Karpas-422 (cell line): ENCODE data around the gene MAP3K20. TPM values are rescaled to one million over a fixed set of nuclear protein-coding genes. Genes with fewer than 3 reads are reported as not detected.

Experiments
- DNase-seq: peaks from one replicate; pipeline ENCODE4 v3.0.0-alpha.2; 2015
- H2AFZ ChIP-seq: fragments of 200-600 bp; sonication (generic); 2 replicates; pipeline ENCODE4 v1.6.1; 2014; ENCODE audit warnings: antibody characterized with exemption, low read length, mixed read lengths
- H3K27ac ChIP-seq: fragments of 200-600 bp; sonication (generic); 2 replicates; pipeline ENCODE4 v1.5.1; 2014; ENCODE audit warnings: mild to moderate bottlenecking, low read length, moderate library complexity
- H3K27me3 ChIP-seq: fragments of 200-600 bp; sonication (generic); 2 replicates; pipeline ENCODE4 v1.6.1; 2014; ENCODE audit warnings: low read length, mixed read lengths
- H3K36me3 ChIP-seq: fragments of 200-600 bp; sonication (generic); 2 replicates; pipeline ENCODE4 v1.6.1; 2014; ENCODE audit warnings: low read length, mixed read lengths; ENCODE audit not compliant: insufficient read depth
- H3K4me1 ChIP-seq: fragments of 200-600 bp; sonication (generic); 2 replicates; pipeline ENCODE4 v1.6.1; 2014; ENCODE audit warnings: mild to moderate bottlenecking, low read length, mixed read lengths
- H3K4me2 ChIP-seq: fragments of 200-600 bp; sonication (generic); 2 replicates; pipeline ENCODE4 v1.6.1; 2014; ENCODE audit warnings: low read length, low read depth, mild to moderate bottlenecking; ENCODE audit not compliant: poor library complexity, severe bottlenecking
- H3K4me3 ChIP-seq: fragments of 200-600 bp; sonication (generic); 2 replicates; pipeline ENCODE4 v1.5.1; 2014; ENCODE audit warnings: mild to moderate bottlenecking, antibody characterized with exemption, low read length, mixed read lengths
- H3K79me2 ChIP-seq: fragments of 200-600 bp; sonication (generic); 2 replicates; pipeline ENCODE4 v1.6.1; 2014; ENCODE audit warnings: mild to moderate bottlenecking, low read length, mixed read lengths
- H3K9ac ChIP-seq: fragments of 200-600 bp; sonication (generic); 2 replicates; pipeline ENCODE4 v1.6.0; 2014; ENCODE audit warnings: low read length
- H3K9me2 ChIP-seq: fragments of 200-600 bp; sonication (generic), shearing (Covaris generic); replicated peaks from 2 replicates; pipeline ENCODE4 v1.6.0; 2014; ENCODE audit warnings: mild to moderate bottlenecking, low read length, moderate library complexity; ENCODE audit not compliant: insufficient read depth
- H3K9me3 ChIP-seq: fragments of 300-700, 200-600 bp; sonication (generic); 2 replicates; pipeline ENCODE4 v1.6.1; 2014; ENCODE audit warnings: low read length, mixed read lengths
- H4K20me1 ChIP-seq: fragments of 200-600 bp; sonication (generic); 2 replicates; pipeline ENCODE4 v1.6.1; 2014; ENCODE audit warnings: mild to moderate bottlenecking, antibody characterized with exemption, low read length, low read depth; ENCODE audit not compliant: insufficient read depth
- total RNA-seq: library from RNA; depleted of rRNA; stranded (reverse); fragments of >200 nt; shearing (Covaris generic); gene quantifications from 2 replicates; pipeline ENCODE4 v1.2.3, GENCODE V29; 2014; ENCODE audit warnings: low replicate concordance

Gene MAP3K20
- total RNA-seq, 1 experiment from 2014 or later, result 0.34 TPM

- peak; percentile 27 for DNase-seq
- H3K9ac ChIP-seq, result no peak overlapping the region
- no peaks in the 10 kb centered on the region for H3K36me3 ChIP-seq
- H2AFZ ChIP-seq, result no peak overlapping the region
- H4K20me1 ChIP-seq, result no peaks in the 10 kb centered on the region
- no peak overlapping the region for H3K4me3 ChIP-seq
- no peak overlapping the region for H3K4me2 ChIP-seq
- no peaks in the 10 kb centered on the region for H3K9me3 ChIP-seq
- no peaks in the 10 kb centered on the region for H3K79me2 ChIP-seq
- H3K4me1 ChIP-seq, result no peaks in the 10 kb centered on the region
- no peak overlapping the region for H3K27ac ChIP-seq
- no peaks in the 10 kb centered on the region for H3K9me2 ChIP-seq
- H3K27me3 ChIP-seq, result no peaks in the 10 kb centered on the region
These were observed 118.3 kb downstream of the MAP3K20 start for GRCh38 chr2:173193925-173194324.

DNA sequence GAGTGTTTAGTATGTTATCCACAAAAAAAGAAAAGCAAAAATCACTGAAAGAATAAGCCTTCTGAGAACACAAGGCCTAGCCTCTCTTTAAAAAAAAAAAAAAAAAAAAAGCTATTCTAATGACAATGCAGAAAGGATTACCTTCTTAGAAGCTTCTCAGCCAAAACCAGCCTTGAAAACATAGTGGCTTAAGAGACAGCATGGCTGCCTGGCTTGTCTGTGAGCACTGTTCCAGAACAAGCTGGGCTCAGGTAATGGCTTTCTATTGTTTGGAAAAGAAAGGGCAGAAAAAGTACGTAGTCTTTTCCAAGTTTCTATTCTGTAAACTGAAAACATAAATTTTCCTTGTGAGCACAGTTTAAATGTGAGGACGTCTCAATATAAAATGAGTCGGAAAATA is 119.5 kb downstream of the MAP3K20 start:
- Histone ChIP-seq H3K36me3 (no peaks in the 10 kb centered on the region), H3K9ac (no peak overlapping the region), H3K79me2 (no peaks in the 10 kb centered on the region), H4K20me1 (no peaks in the 10 kb centered on the region), H3K4me1 (no peaks in the 10 kb centered on the region), H3K27me3 (no peaks in the 10 kb centered on the region), H3K27ac (no peak overlapping the region), H3K9me3 (no peaks in the 10 kb centered on the region), H3K4me3 (no peak overlapping the region), H3K4me2 (no peak overlapping the region), H3K9me2 (no peaks in the 10 kb centered on the region), H2AFZ (no peak overlapping the region)
- no peak for DNase-seq

DNA sequence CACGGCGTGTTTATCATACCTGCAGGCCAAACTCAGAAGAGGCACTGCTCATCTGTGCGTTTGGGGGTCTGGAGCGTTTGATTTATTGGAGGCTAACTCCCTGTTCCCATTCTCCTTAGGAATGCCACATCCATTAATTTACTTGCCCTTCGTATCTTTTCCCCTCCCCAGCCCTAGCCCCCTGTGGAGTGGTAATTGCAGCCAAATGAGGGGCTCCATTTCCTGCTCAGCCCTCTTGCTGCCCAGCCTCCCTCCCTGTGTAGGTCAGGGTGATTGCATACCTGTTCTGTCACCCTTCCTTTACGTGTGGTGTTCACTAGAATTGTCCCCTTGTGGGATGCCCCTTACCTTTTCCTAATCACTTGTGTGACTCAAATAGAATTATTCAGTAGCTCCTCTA is 120.4 kb downstream of the MAP3K20 start:
- Histone ChIP-seq H3K79me2 (no peaks in the 10 kb centered on the region), H3K4me2 (no peak overlapping the region), H3K4me1 (no peaks in the 10 kb centered on the region), H3K9me2 (no peaks in the 10 kb centered on the region), H3K27me3 (no peaks in the 10 kb centered on the region), H3K27ac (no peak overlapping the region), H3K4me3 (no peak overlapping the region), H2AFZ (no peak overlapping the region), H4K20me1 (no peaks in the 10 kb centered on the region), H3K9me3 (no peaks in the 10 kb centered on the region), H3K9ac (no peak overlapping the region), H3K36me3 (no peaks in the 10 kb centered on the region)
- peak; percentile 29 for DNase-seq

DNA sequence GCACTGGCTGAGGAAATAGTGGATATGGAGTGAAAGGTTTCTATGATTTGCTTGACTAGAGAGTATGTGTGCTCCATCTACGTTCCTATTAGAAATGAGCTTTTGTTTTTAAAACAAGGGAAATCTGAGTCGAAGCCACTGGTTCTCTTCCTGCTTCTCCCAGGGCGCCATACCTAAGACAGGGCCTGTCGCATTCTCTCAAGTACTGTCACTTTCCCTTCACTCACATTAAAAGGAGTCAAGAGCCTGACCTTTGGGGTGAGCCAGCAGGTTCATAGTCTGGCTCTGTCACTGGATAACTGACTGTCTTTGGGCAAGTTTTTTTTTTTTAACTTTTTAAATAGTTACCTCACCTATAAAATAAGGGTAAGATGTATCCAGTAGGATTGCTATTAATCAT is 121.0 kb downstream of the MAP3K20 start:
- Histone ChIP-seq H3K9ac (no peak overlapping the region), H3K9me2 (no peaks in the 10 kb centered on the region), H3K4me1 (no peaks in the 10 kb centered on the region), H3K4me3 (no peak overlapping the region), H3K4me2 (no peak overlapping the region), H4K20me1 (no peaks in the 10 kb centered on the region), H3K9me3 (no peaks in the 10 kb centered on the region), H3K27me3 (no peaks in the 10 kb centered on the region), H3K36me3 (no peaks in the 10 kb centered on the region), H3K27ac (no peak overlapping the region), H3K79me2 (no peaks in the 10 kb centered on the region), H2AFZ (no peak overlapping the region)
- DNase-seq, result no peak

GRCh38 chr2:173198327-173198726 is 122.7 kb downstream of the MAP3K20 start:
- Histone ChIP-seq H3K36me3 (no peaks in the 10 kb centered on the region), H3K27me3 (no peaks in the 10 kb centered on the region), H3K9me3 (no peaks in the 10 kb centered on the region), H3K9ac (no peak overlapping the region), H3K4me1 (no peaks in the 10 kb centered on the region), H3K79me2 (no peaks in the 10 kb centered on the region), H2AFZ (no peak overlapping the region), H4K20me1 (no peaks in the 10 kb centered on the region), H3K27ac (no peak overlapping the region), H3K4me3 (no peak overlapping the region), H3K9me2 (no peaks in the 10 kb centered on the region), H3K4me2 (no peak overlapping the region)
- DNase-seq, result peak; percentile 12

DNA sequence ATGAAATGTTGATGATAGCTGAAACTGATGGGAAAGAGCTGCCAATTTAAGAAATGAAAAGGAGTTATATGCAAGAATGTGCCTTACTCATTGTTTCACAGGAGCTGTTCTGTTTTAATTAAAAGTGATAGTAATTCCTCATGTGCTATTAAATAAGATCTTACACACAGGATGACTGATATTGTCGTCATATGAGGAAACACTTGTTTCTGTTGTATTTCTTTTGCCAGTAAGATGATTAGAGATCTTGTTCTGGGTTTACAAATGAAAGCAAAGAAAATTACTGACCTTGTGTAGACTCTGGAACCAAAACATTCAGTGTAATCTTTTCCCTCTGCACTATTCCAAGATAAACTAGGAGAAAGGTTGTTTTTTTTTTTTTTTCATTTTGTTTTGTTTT is 123.6 kb downstream of the MAP3K20 start:
- Histone ChIP-seq H3K27me3 (no peaks in the 10 kb centered on the region), H3K4me3 (no peak overlapping the region), H3K9ac (no peak overlapping the region)

GRCh38 chr2:173202570-173202969 is 126.9 kb downstream of the MAP3K20 start:
- H2AFZ ChIP-seq, result no peak overlapping the region
- peaks cover 10% of the 10 kb centered on the region for H3K4me1 ChIP-seq
- H3K27ac ChIP-seq, result no peak overlapping the region
- DNase-seq, result peak; percentile 6
- no peaks in the 10 kb centered on the region for H3K9me2 ChIP-seq
- no peaks in the 10 kb centered on the region for H3K79me2 ChIP-seq
- no peak overlapping the region for H3K9ac ChIP-seq
- no peaks in the 10 kb centered on the region for H3K27me3 ChIP-seq
- H3K4me3 ChIP-seq, result no peak overlapping the region
- no peaks in the 10 kb centered on the region for H3K9me3 ChIP-seq
- no peaks in the 10 kb centered on the region for H3K36me3 ChIP-seq
- H3K4me2 ChIP-seq, result no peak overlapping the region
- H4K20me1 ChIP-seq, result no peaks in the 10 kb centered on the region

More for the DNA sequence above, 123.6 kb downstream of the MAP3K20 start:
- Histone ChIP-seq H3K9me2 (no peaks in the 10 kb centered on the region), H3K4me2 (no peak overlapping the region), H4K20me1 (no peaks in the 10 kb centered on the region), H3K4me1 (no peaks in the 10 kb centered on the region), H2AFZ (no peak overlapping the region), H3K36me3 (no peaks in the 10 kb centered on the region), H3K79me2 (no peaks in the 10 kb centered on the region), H3K9me3 (no peaks in the 10 kb centered on the region), H3K27ac (no peak overlapping the region)
- peak; percentile 20 for DNase-seq

DNA sequence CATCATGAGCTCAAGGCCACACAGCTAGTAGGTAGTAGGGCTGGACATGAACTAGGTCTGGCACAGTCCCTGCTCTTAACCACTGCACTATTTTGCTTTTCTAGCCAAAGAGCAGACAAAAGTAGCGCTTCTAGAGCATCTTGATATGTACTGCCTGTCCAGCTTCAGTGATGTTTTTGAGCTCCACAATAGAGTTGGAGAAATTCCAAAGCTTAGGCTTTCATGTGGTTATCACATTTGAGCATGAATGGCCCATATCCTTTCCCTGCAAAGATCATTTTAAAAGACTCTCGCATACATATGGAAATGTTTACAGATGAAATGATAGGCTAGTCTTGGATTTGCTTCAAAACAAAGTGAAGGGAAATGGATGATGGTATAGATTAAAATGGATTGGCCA is 128.7 kb downstream of the MAP3K20 start:
- Histone ChIP-seq H3K4me1 (peaks cover 12% of the 10 kb centered on the region), H2AFZ (no peak overlapping the region), H3K9me3 (no peaks in the 10 kb centered on the region), H3K4me3 (no peak overlapping the region), H3K36me3 (no peaks in the 10 kb centered on the region), H3K9ac (no peak overlapping the region), H3K9me2 (no peaks in the 10 kb centered on the region), H3K4me2 (no peak overlapping the region), H3K27ac (no peak overlapping the region), H4K20me1 (no peaks in the 10 kb centered on the region), H3K27me3 (no peaks in the 10 kb centered on the region), H3K79me2 (no peaks in the 10 kb centered on the region)
- DNase-seq, result peak; percentile 26

DNA sequence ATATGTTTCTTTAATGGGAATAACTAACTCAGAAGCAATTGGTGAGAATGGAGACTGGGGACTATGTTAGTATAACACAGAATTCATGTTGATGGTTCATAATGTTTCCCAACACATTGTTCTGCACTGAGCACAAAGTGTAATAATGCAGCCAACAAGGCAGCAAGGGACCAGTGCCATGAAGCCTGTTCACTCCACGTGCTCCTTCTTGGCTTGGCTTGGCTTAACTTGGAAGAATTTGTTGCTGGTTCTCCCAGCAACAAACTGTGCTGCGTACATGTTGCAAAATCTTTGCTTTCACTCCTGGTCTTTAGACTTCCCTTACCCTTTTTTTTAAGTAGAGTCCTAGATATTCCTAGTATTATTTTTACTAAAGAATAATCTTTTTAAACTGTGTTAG is 129.7 kb downstream of the MAP3K20 start:
- H3K9me3 ChIP-seq, result no peaks in the 10 kb centered on the region

More for the DNA sequence above, 129.7 kb downstream of the MAP3K20 start:
- DNase-seq, result no peak
- Histone ChIP-seq H3K9me2 (no peaks in the 10 kb centered on the region), H2AFZ (no peak overlapping the region), H4K20me1 (no peaks in the 10 kb centered on the region), H3K9ac (no peak overlapping the region), H3K27ac (no peak overlapping the region), H3K4me1 (peaks cover 12% of the 10 kb centered on the region), H3K27me3 (no peaks in the 10 kb centered on the region), H3K79me2 (no peaks in the 10 kb centered on the region), H3K4me3 (no peak overlapping the region), H3K36me3 (no peaks in the 10 kb centered on the region), H3K4me2 (no peak overlapping the region)
